IMR-90 (cell line): ENCODE results near the gene ABHD16B. TPM values are rescaled to one million over a fixed set of nuclear protein-coding genes. Genes with fewer than 3 reads are reported as not detected.

ENCODE experiments used
- ATAC-seq: fragments of 200-7000 bp; cut with Tn5 transposase; 2 replicates; pipeline ENCODE4 v1.9.1; 2020; ENCODE audit warnings: low read depth, mild to moderate bottlenecking, moderate library complexity
- BruUV-seq: library from RNA; stranded (reverse); fragments of 400-500 nt; replicated peaks from 2 replicates; lab custom pipeline; 2021; lab: Mats Ljungman, UMichigan
- CTCF ChIA-PET: fragments of 300-600 bp; formaldehyde crosslinking; extraction: SDS; loops from one replicate; lab custom pipeline; 2021; ENCODE audit warnings: antibody characterized with exemption; lab: Yijun Ruan, JAX
- POLR2A ChIA-PET: fragments of 300-600 bp; sonication (Branson Sonifier 250); formaldehyde crosslinking; loops from one replicate; lab custom pipeline; 2022; ENCODE audit warnings: antibody characterized with exemption; ENCODE audit not compliant: unreplicated experiment; lab: Charles Lee
- DNase-seq: peaks from one replicate; pipeline ENCODE4 v3.0.0; 2013
- H2AFZ ChIP-seq: replicated peaks from 2 replicates; pipeline ENCODE3; 2013; ENCODE audit warnings: low read length, mild to moderate bottlenecking; ENCODE audit not compliant: poor library complexity
- H2AK5ac ChIP-seq: 2 replicates; pipeline ENCODE4 v1.6.1; 2013; ENCODE audit warnings: low read depth, low read length, inconsistent platforms
- H2AK9ac ChIP-seq: replicated peaks from 2 replicates; pipeline ENCODE3; 2013; ENCODE audit warnings: mild to moderate bottlenecking, low read depth, low read length, moderate library complexity; ENCODE audit not compliant: poor library complexity
- H2BK120ac ChIP-seq: 2 replicates; pipeline ENCODE4 v1.6.1; 2013; ENCODE audit warnings: low read depth, low read length, inconsistent platforms
- H2BK15ac ChIP-seq: 3 replicates; pipeline ENCODE4 v1.6.1; 2013; ENCODE audit warnings: low read depth, low read length, inconsistent platforms
- H2BK20ac ChIP-seq: 2 replicates; pipeline ENCODE4 v1.6.1; 2013; ENCODE audit warnings: low read depth, mild to moderate bottlenecking, inconsistent platforms, low read length, moderate library complexity
- H2BK5ac ChIP-seq: 2 replicates; pipeline ENCODE4 v1.6.1; 2013; ENCODE audit warnings: mild to moderate bottlenecking, low read depth, low read length, inconsistent platforms; ENCODE audit not compliant: poor library complexity, severe bottlenecking
- H3K14ac ChIP-seq: replicated peaks from 2 replicates; pipeline ENCODE4 v1.6.1; 2013; ENCODE audit warnings: low read depth, low read length, inconsistent platforms
- H3K18ac ChIP-seq: 2 replicates; pipeline ENCODE4 v1.6.1; 2013; ENCODE audit warnings: low read depth, low read length, control low read depth
- H3K23ac ChIP-seq: 2 replicates; pipeline ENCODE4 v1.6.1; 2013; ENCODE audit warnings: low read depth, low read length, inconsistent platforms
- H3K27ac ChIP-seq: 2 replicates; pipeline ENCODE4 v1.5.1; 2013; ENCODE audit warnings: mild to moderate bottlenecking, control low read depth, low read length; ENCODE audit not compliant: insufficient read depth
- H3K27me3 ChIP-seq: 2 replicates; pipeline ENCODE4 v1.6.1; 2013; ENCODE audit warnings: low read length; ENCODE audit not compliant: control insufficient read depth, insufficient read depth
- H3K36me3 ChIP-seq: 2 replicates; pipeline ENCODE4 v1.6.1; 2013; ENCODE audit warnings: low read length, mixed read lengths; ENCODE audit not compliant: control insufficient read depth, insufficient read depth
- H3K4ac ChIP-seq: 2 replicates; pipeline ENCODE4 v1.6.1; 2013; ENCODE audit warnings: low read depth, low read length, inconsistent platforms
- H3K4me1 ChIP-seq: 2 replicates; pipeline ENCODE4 v1.6.1; 2013; ENCODE audit warnings: low read length, mixed read lengths; ENCODE audit not compliant: control insufficient read depth, insufficient read depth
- H3K4me2 ChIP-seq: 2 replicates; pipeline ENCODE4 v1.6.1; 2013; ENCODE audit warnings: low read depth, mild to moderate bottlenecking, control low read depth, low read length, moderate library complexity
- H3K4me3 ChIP-seq: 2 replicates; pipeline ENCODE4 v1.5.1; 2013; ENCODE audit warnings: low read depth, mild to moderate bottlenecking, control low read depth, low read length, moderate library complexity; ENCODE audit not compliant: insufficient read depth
- H3K56ac ChIP-seq: 2 replicates; pipeline ENCODE4 v1.6.1; 2013; ENCODE audit warnings: low read length, inconsistent platforms; ENCODE audit not compliant: insufficient read depth; ENCODE audit errors: extremely low read depth
- H3K79me1 ChIP-seq, 2 experiments: 2 replicates each; pipeline ENCODE4 v1.6.1; 2013; ENCODE audit warnings: low read length in 2 of 2, inconsistent platforms in 1 of 2, low read depth in 1 of 2
- H3K9ac ChIP-seq: 2 replicates; pipeline ENCODE4 v1.6.1; 2013; ENCODE audit warnings: low read depth, low read length, control low read depth
- H3K9me1 ChIP-seq: 2 replicates; pipeline ENCODE4 v1.6.1; 2013; ENCODE audit warnings: low read length, inconsistent platforms; ENCODE audit not compliant: insufficient read depth
- H3K9me3 ChIP-seq: 2 replicates; pipeline ENCODE4 v1.6.1; 2013; ENCODE audit warnings: low read length; ENCODE audit not compliant: control insufficient read depth, insufficient read depth
- H4K20me1 ChIP-seq: 2 replicates; pipeline ENCODE4 v1.6.1; 2013; ENCODE audit warnings: low read length, inconsistent platforms; ENCODE audit not compliant: insufficient read depth
- H4K5ac ChIP-seq: 2 replicates; pipeline ENCODE4 v1.6.1; 2013; ENCODE audit warnings: mild to moderate bottlenecking, low read depth, low read length, control low read depth
- H4K8ac ChIP-seq, 2 experiments: 2 replicates each; pipeline ENCODE4 v1.6.1; 2013; ENCODE audit warnings: low read depth in 2 of 2, low read length in 2 of 2, control low read depth in 1 of 2, inconsistent platforms in 1 of 2
- H4K91ac ChIP-seq: 2 replicates; pipeline ENCODE4 v1.6.1; 2013; ENCODE audit warnings: low read depth, low read length, inconsistent platforms; ENCODE audit not compliant: insufficient read depth
- BHLHE40 ChIP-seq: fragments of 150-350 bp; IDR thresholded peaks from 2 replicates; pipeline ENCODE4 v1.6.1; 2016; ENCODE audit warnings: mild to moderate bottlenecking, low read depth, low read length
- FOS ChIP-seq: fragments of 150-350 bp; IDR thresholded peaks from 2 replicates; pipeline ENCODE4 v1.6.1; 2016; ENCODE audit warnings: low read depth, low read length
- MXI1 ChIP-seq: IDR thresholded peaks from 2 replicates; pipeline ENCODE4 v1.6.1; 2012; ENCODE audit warnings: low read depth, mild to moderate bottlenecking, low read length, moderate library complexity, borderline replicate concordance
- NFE2L2 ChIP-seq: fragments of 150-350 bp; IDR thresholded peaks from 2 replicates; pipeline ENCODE4 v1.6.1; 2016; ENCODE audit warnings: low read depth, mild to moderate bottlenecking, low read length
- POLR2A ChIP-seq: IDR thresholded peaks from 2 replicates; pipeline ENCODE4 v1.6.1; 2012; ENCODE audit warnings: mild to moderate bottlenecking, low read depth, low read length
- RAD21 ChIP-seq: IDR thresholded peaks from 2 replicates; pipeline ENCODE4 v1.6.1; 2012; ENCODE audit warnings: low read length, improper control_type of control experiment
- RFX5 ChIP-seq: IDR thresholded peaks from 2 replicates; pipeline ENCODE4 v1.8.0; 2012; ENCODE audit warnings: low read depth, mild to moderate bottlenecking, low read length, moderate library complexity
- SMC3 ChIP-seq: fragments of 150-350 bp; IDR thresholded peaks from 2 replicates; pipeline ENCODE4 v1.6.1; 2016; ENCODE audit warnings: low read depth, mild to moderate bottlenecking, antibody characterized with exemption, low read length, moderate library complexity
- USF2 ChIP-seq: fragments of 150-350 bp; IDR thresholded peaks from 2 replicates; pipeline ENCODE4 v1.6.1; 2017; ENCODE audit warnings: mild to moderate bottlenecking, antibody characterized with exemption, low read length, low read depth
- WGBS, 2 experiments: methylation state at CpG; one replicate each; pipeline versions ENCODE4 v1.1.5 to v1.1.7; 2013; ENCODE audit warnings: missing lambda C conversion rate in 2 of 2; ENCODE audit not compliant: insufficient read length in 1 of 2; ENCODE audit errors: extremely low coverage in 2 of 2; 5-methylcytosine and 5-hydroxymethylcytosine counted together
- dilution Hi-C: fragments of 300-500 bp; cut with HindIII; formaldehyde crosslinking; loops from one replicate; pipeline ENCODE4 v1.14.3; 2018; ENCODE audit warnings: low sequenced_read_pairs; ENCODE audit not compliant: unreplicated experiment
- in situ Hi-C: fragments of 300-500 bp; cut with MboI; formaldehyde crosslinking; loops from 3 replicates; pipeline ENCODE4 v1.14.3; 2019; ENCODE audit warnings: low sequenced_read_pairs, inconsistent platforms, mixed read lengths
- intact Hi-C: fragments of 100-400 bp; cut with micrococcal nuclease; formaldehyde crosslinking; loops from 2 replicates; pipeline ENCODE4 v1.10.0; 2022
- polyA plus RNA-seq, 3 experiments: library from polyadenylated mRNA; depleted of rRNA; stranded (reverse); fragments of >200 nt; gene quantifications; 2 replicates each; pipeline ENCODE4 v1.2.3, GENCODE V29; 2012; ENCODE audit warnings: low replicate concordance in 1 of 3
- total RNA-seq: library from RNA; depleted of rRNA; stranded (reverse); fragments of >200 nt; gene quantifications from 2 replicates; pipeline ENCODE4 v1.2.3, GENCODE V29; 2012
- TF ChIP-seq, protein P1 (sequence below): fragments of 150-350 bp; IDR thresholded peaks from 2 replicates; pipeline ENCODE4 v1.6.1; 2016; ENCODE audit warnings: low read depth, mild to moderate bottlenecking, low read length, moderate library complexity, borderline replicate concordance

Gene ABHD16B
- total and polyA plus RNA-seq, 2 of the 4 experiments (the other 2 are of a cell fraction): 0.05 TPM; not detected in 1

GRCh38 chr20:63900413-63900812 lies 39.1 kb downstream of the ABHD16B start:
- ChIA-PET POLR2A (no interaction called here), CTCF (no interaction called here)
- H3K27ac ChIP-seq: no peak overlapping the region
- peaks cover 13% of the 10 kb centered on the region for H3K4me1 ChIP-seq
- peaks cover 20% of the 10 kb centered on the region for H3K9me1 ChIP-seq
- no peak overlapping the region for H4K5ac ChIP-seq
- H2BK20ac ChIP-seq: no peak overlapping the region
- H3K56ac ChIP-seq: no peak overlapping the region
- WGBS, 2 experiments: no CpG with 5 or more reads among the region's 3 CpGs
- no peak overlapping the region for H4K8ac ChIP-seq
- H3K9ac ChIP-seq: no peak overlapping the region
- peaks cover 15% of the 10 kb centered on the region for H3K36me3 ChIP-seq
- ATAC-seq: no peak
- H2BK5ac ChIP-seq: no peak overlapping the region
- no peak overlapping the region for H3K18ac ChIP-seq
- in situ Hi-C loops: no loop called here
- no peak overlapping the region for H2BK120ac ChIP-seq
- no peaks in the 10 kb centered on the region for H3K27me3 ChIP-seq
- dilution Hi-C loops: no loop called here
- H3K23ac ChIP-seq: no peak overlapping the region
- H2BK15ac ChIP-seq: no peak overlapping the region
- intact Hi-C loops: no loop called here
- H2AK9ac ChIP-seq: no peak overlapping the region
- no TSS peak for BruUV-seq
- H3K4ac ChIP-seq: no peak overlapping the region
- H3K4me3 ChIP-seq: no peak overlapping the region
- H2AK5ac ChIP-seq: no peak overlapping the region
- DNase-seq: no peak
- no peak overlapping the region for H3K4me2 ChIP-seq
- H3K79me1 ChIP-seq: peaks cover 2 to 75% of the 10 kb centered on the region in 2 experiments; a peak in 3 of 4 replicates
- TF ChIP-seq RAD21: no peak
- no peak for TF ChIP-seq POLR2A
- TF ChIP-seq, protein P1, sequence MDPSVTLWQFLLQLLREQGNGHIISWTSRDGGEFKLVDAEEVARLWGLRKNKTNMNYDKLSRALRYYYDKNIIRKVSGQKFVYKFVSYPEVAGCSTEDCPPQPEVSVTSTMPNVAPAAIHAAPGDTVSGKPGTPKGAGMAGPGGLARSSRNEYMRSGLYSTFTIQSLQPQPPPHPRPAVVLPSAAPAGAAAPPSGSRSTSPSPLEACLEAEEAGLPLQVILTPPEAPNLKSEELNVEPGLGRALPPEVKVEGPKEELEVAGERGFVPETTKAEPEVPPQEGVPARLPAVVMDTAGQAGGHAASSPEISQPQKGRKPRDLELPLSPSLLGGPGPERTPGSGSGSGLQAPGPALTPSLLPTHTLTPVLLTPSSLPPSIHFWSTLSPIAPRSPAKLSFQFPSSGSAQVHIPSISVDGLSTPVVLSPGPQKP: no peak
- no peak for TF ChIP-seq BHLHE40
- no peak for TF ChIP-seq FOS
- no peak for TF ChIP-seq MXI1
- TF ChIP-seq NFE2L2: no peak
- TF ChIP-seq USF2: no peak
- TF ChIP-seq SMC3: no peak
- TF ChIP-seq RFX5: no peak
- H2AFZ ChIP-seq: no peak overlapping the region
- peaks cover 92% of the 10 kb centered on the region for H4K20me1 ChIP-seq
- no peak overlapping the region for H3K14ac ChIP-seq
- H3K9me3 ChIP-seq: no peaks in the 10 kb centered on the region
- H4K91ac ChIP-seq: no peak overlapping the region
